Testis (tissue), 5 donors: Measurements from ENCODE around the gene ACBD5. TPM values are rescaled to one million over a fixed set of nuclear protein-coding genes. Genes with fewer than 3 reads are reported as not detected.
"Not testable (repeated sequence)": the region's sequence is repeated elsewhere in the genome, so short reads cannot be mapped to it uniquely, and the experiment has no call there.

Experiments
- DNase-seq: peaks from one replicate; pipeline ENCODE4 v3.0.0-alpha.2; 2019
- H3K27ac ChIP-seq, 2 donors: fragments of 200-600 bp; sonication (generic); one replicate each; pipeline ENCODE4 v1.5.1; 2019
- H3K27me3 ChIP-seq: fragments of 200-600 bp; sonication (generic); one replicate; pipeline ENCODE4 v1.5.1; 2019
- H3K36me3 ChIP-seq: fragments of 200-600 bp; sonication (generic); one replicate; pipeline ENCODE4 v1.5.1; 2017; ENCODE audit warnings: low read depth; ENCODE audit errors: missing control alignments
- H3K4me1 ChIP-seq: fragments of 200-600 bp; sonication (generic); one replicate; pipeline ENCODE4 v1.5.1; 2019
- H3K4me3 ChIP-seq, 2 donors: fragments of 200-600 bp; sonication (generic); one replicate each; pipeline ENCODE4 v1.5.1; 2017 to 2019
- H3K9me3 ChIP-seq: fragments of 200-600 bp; sonication (generic); one replicate; pipeline ENCODE4 v1.5.1; 2017
- POLR2A ChIP-seq: fragments of 450-650 bp; IDR thresholded peaks from one replicate; pipeline ENCODE4 v1.6.1; 2017; ENCODE audit warnings: antibody characterized with exemption, mild to moderate bottlenecking, moderate library complexity
- WGBS, 2 donors: methylation state at CpG; one replicate each; pipeline ENCODE4 v1.1.5; 2018; 5-methylcytosine and 5-hydroxymethylcytosine counted together
- intact Hi-C: fragments of 100-400 bp; cut with DNase I; formaldehyde crosslinking; loops from one replicate; pipeline ENCODE4 v1.15.1; 2023; ENCODE audit warnings: low total_unique reads
- long read RNA-seq, 2 donors: transcript quantifications; one replicate each; lab custom pipeline, GENCODE V29; 2026
- polyA plus RNA-seq: library from polyadenylated mRNA; stranded (reverse); fragments of 350-450 nt; fragmentation: Illumina TruSeq; extraction: RNeasy Lipid Tissue Mini Kit (QIAGEN cat#74804); gene quantifications from one replicate; pipeline ENCODE4 v1.2.3, GENCODE V29; 2014; ENCODE audit warnings: low read depth, low replicate concordance; ENCODE audit not compliant: insufficient read depth
- total RNA-seq, 2 donors: library from RNA; depleted of rRNA; stranded (reverse); fragments of >200 nt; gene quantifications; one replicate each; pipeline ENCODE4 v1.2.3, GENCODE V29; 2016
- TF ChIP-seq, protein P1 (sequence below), 3 experiments: fragments of 450-650 bp in 2 of 3; fragments of 200-600 bp in 1 of 3; sonication (generic) in 1 of 3; IDR thresholded peaks; one replicate each; pipeline ENCODE4 v1.5.1; 2016 to 2019; ENCODE audit warnings: antibody characterized with exemption in 3 of 3, mild to moderate bottlenecking in 2 of 3, moderate library complexity in 1 of 3

ACBD5 gene, protein sequence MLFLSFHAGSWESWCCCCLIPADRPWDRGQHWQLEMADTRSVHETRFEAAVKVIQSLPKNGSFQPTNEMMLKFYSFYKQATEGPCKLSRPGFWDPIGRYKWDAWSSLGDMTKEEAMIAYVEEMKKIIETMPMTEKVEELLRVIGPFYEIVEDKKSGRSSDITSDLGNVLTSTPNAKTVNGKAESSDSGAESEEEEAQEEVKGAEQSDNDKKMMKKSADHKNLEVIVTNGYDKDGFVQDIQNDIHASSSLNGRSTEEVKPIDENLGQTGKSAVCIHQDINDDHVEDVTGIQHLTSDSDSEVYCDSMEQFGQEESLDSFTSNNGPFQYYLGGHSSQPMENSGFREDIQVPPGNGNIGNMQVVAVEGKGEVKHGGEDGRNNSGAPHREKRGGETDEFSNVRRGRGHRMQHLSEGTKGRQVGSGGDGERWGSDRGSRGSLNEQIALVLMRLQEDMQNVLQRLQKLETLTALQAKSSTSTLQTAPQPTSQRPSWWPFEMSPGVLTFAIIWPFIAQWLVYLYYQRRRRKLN
- total RNA-seq, result 10 to 100 TPM; 33.8 to 33.9 TPM
- polyA plus RNA-seq, result 36.4 TPM
- long read RNA-seq, donor 1, full-length matches to known transcripts, result 6 of 6 reads
- long read RNA-seq, donor 1, partial matches to known transcripts, result 0 of 6 reads
- long read RNA-seq, donor 1, other reads (novel, unspliced or antisense), result 0 of 6 reads
- long read RNA-seq, donor 2, full-length matches to known transcripts, result 4 of 4 reads
- long read RNA-seq, donor 2, partial matches to known transcripts, result 0 of 4 reads
- long read RNA-seq, donor 2, other reads (novel, unspliced or antisense), result 0 of 4 reads

DNA sequence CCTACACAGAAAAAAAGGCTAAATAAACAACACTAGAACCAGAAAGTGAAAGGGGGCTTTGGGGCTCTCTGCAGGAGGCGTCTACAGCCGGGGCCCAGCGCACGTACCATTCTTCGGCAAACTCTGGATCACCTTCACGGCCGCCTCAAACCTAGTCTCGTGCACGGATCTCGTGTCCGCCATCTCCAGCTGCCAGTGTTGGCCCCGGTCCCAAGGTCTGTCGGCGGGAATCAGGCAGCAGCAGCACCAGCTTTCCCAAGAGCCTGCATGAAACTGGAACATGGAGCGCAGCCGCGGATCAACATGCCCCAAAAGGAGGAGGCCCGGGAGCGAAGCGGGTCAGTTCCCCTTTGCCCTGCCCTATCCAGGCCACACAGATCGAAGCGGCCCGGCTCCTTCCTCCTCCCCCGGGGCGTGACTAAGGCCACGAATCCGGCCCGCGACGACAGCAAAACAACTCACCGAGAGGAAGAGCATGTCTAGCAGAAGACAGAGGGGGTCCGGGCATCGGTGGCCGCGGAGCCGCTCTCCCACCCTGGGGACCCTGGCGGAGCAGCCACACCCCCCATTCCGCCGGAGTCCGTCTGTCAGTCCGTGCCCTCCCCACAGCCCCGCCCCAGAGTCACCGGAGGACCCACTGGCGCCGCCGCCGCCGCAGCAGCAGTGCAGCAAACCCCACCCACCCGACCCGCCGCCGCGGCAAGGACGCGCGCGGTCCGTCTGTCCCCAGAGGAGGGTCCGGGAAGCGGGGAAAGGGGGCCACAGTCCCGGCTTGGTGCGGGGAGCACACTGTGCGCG, at the start of gene ACBD5:
TSS of gene ACBD5 (minus strand) at position 586 of the 798 bp plus-strand sequence. CDS start at position 477, 109 bp downstream.
- intact Hi-C loops, result no loop called here
- Histone ChIP-seq H3K4me3 (peak within 1 kb of the TSS; percentile 78 to 89), H3K4me1 (peaks cover 14% of the 10 kb centered on the region), H3K36me3 (no peaks in the 10 kb centered on the region), H3K27me3 (no peaks in the 10 kb centered on the region), H3K9me3 (no peaks in the 10 kb centered on the region), H3K27ac (peak within 1 kb of the TSS; percentile 95 to 97)
- 0% methylated on average over 12 to 46 of the region's 64 CpGs for WGBS, 2 donors
- TF ChIP-seq POLR2A, result no peak
- TF ChIP-seq, protein P1, sequence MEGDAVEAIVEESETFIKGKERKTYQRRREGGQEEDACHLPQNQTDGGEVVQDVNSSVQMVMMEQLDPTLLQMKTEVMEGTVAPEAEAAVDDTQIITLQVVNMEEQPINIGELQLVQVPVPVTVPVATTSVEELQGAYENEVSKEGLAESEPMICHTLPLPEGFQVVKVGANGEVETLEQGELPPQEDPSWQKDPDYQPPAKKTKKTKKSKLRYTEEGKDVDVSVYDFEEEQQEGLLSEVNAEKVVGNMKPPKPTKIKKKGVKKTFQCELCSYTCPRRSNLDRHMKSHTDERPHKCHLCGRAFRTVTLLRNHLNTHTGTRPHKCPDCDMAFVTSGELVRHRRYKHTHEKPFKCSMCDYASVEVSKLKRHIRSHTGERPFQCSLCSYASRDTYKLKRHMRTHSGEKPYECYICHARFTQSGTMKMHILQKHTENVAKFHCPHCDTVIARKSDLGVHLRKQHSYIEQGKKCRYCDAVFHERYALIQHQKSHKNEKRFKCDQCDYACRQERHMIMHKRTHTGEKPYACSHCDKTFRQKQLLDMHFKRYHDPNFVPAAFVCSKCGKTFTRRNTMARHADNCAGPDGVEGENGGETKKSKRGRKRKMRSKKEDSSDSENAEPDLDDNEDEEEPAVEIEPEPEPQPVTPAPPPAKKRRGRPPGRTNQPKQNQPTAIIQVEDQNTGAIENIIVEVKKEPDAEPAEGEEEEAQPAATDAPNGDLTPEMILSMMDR (IDR thresholded peaks at IDR 0.05), result no peak
- peak; percentile 92 for DNase-seq

DNA sequence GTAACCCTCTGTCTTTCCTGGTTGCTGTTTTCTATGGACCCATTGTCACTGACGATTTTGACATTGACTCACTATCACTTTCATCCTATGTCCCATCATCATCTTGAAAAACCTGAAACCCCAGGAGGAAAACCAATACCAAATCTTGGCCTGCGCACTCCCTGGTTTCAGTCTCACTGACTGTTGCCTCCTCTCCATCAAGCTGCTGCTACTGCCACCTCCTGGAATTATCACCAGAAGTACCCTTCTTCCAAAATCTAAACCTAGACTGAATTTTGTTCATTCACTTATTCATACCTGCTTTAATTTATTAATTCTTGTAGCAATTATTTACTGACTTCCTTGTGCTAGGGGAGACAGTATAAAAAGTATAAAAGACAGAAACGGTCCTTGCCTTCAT, 44.5 kb upstream of the ACBD5 start:
- TF ChIP-seq, protein P1 (IDR thresholded peaks at IDR 0.05), result no peak
- no peak for TF ChIP-seq POLR2A
- no peaks in the 10 kb centered on the region for H3K27me3 ChIP-seq
- H3K4me1 ChIP-seq, result no peaks in the 10 kb centered on the region
- H3K36me3 ChIP-seq, result no peaks in the 10 kb centered on the region
- intact Hi-C loops, result no loop called here
- no peaks in the 10 kb centered on the region for H3K9me3 ChIP-seq
- peak; percentile 39 for DNase-seq
- 55 to 63% methylated on average over 3 of the region's 3 CpGs for WGBS, 2 donors
- H3K27ac ChIP-seq, result no peak overlapping the region
- H3K4me3 ChIP-seq, result no peak overlapping the region

DNA sequence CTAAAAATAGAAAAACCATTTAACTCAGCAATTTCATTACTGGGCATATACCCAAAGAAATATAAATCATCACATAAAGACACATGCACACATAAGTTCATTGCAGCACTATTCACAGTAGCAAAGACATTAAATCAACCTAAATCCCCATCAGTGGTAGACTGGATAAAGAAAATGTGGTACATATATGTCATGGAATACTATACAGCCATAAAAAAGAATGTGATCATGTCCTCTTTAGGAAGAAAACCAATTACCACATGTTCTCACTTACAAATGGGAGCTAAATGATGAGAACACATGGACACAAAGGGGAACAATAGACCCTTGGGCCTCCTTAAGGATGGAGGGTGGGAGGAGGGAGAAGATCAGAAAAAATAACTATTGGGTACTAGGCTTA, 36.0 kb upstream of the ACBD5 start:
- no peaks in the 10 kb centered on the region for H3K4me1 ChIP-seq
- no peak overlapping the region for H3K27ac ChIP-seq
- intact Hi-C loops, result no loop called here
- H3K27me3 ChIP-seq, result no peaks in the 10 kb centered on the region
- H3K9me3 ChIP-seq, result no peaks in the 10 kb centered on the region
- DNase-seq, result no peak
- no peak overlapping the region for H3K4me3 ChIP-seq
- TF ChIP-seq POLR2A, result no peak
- no peaks in the 10 kb centered on the region for H3K36me3 ChIP-seq

DNA sequence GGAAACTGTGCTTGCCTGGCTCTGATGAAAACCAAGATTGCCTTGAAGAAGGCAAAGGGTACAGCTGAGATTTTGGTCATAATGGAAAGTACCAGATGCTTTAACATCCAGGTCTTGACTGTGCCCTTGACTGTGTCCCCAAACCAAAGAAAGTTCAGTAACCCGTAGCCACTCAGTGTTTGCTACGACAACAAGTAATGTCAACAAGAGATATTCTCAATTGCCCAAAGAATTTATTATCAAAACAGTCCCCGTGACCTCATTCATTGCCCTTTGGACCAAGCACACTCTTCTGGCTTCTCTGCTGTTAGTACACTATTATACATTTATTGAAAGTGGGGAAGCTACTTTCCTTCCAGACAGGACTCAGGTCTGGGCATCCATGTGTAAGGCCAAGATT, 25.4 kb upstream of the ACBD5 start:
- H3K27me3 ChIP-seq, intact Hi-C loops, DNase-seq, H3K4me3 ChIP-seq, H3K36me3 ChIP-seq, H3K27ac ChIP-seq, H3K9me3 ChIP-seq, H3K4me1 ChIP-seq: not testable (repeated sequence)
- 72% methylated on average over 3 of the region's 3 CpGs for WGBS, 2 donors

DNA sequence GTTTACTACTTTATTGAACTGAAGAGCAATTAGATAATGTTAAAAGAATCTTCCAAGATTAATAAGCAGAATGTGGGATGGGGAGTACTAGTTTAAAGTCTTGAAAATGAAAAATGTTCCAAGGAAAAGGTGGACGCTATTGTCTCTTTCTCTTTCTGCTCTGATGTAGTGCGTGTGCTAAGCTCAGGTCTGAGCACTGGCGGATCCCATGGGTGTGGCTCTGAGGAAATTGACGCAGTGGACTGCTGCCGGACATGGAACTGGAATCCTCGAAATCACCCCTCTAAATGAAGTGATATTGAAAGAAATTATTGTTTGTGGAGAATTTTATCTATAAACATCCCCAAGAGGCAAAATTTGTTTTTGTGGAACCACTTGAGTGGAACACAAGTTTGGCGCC, 22.2 kb upstream of the ACBD5 start:
- H3K36me3 ChIP-seq, H3K27ac ChIP-seq, H3K9me3 ChIP-seq, H3K4me1 ChIP-seq, H3K27me3 ChIP-seq, DNase-seq, intact Hi-C loops, H3K4me3 ChIP-seq: not testable (repeated sequence)
- 82 to 87% methylated on average over 7 of the region's 7 CpGs for WGBS, 2 donors
